Astrocyte of the spinal cord (primary cell): ENCODE measurements around the gene TPD52L1.
A peak's percentile ranks its signal among the peaks of the same experiment; 100 is the strongest.

ENCODE experiments used
- DNase-seq: peaks from one replicate; pipeline ENCODE4 v3.0.0; 2011; ENCODE audit warnings: low read depth, low spot score
- H3K4me3 ChIP-seq: 2 replicates; pipeline ENCODE4 v1.5.1; 2011; ENCODE audit warnings: low read depth, mild to moderate bottlenecking, low read length, moderate library complexity
- CTCF ChIP-seq: IDR thresholded peaks from 2 replicates; pipeline ENCODE4 v1.5.1; 2012; ENCODE audit warnings: low read depth, mild to moderate bottlenecking, low read length, inconsistent platforms
- in situ Hi-C: cut with HindIII; loops from 2 replicates; pipeline ENCODE4 v1.10.0; 2017; ENCODE audit warnings: low sequenced_read_pairs

The TPD52L1 gene

GRCh38 chr6:125255201-125255600, 101.6 kb downstream of the TPD52L1 start:
- H3K4me3 ChIP-seq, result no peak overlapping the region
- no peak for TF ChIP-seq CTCF
- DNase-seq, result no peak
- in situ Hi-C loops, result no loop called here

GRCh38 chr6:125257351-125257750, 103.8 kb downstream of the TPD52L1 start:
- TF ChIP-seq CTCF, result no peak
- no peak overlapping the region for H3K4me3 ChIP-seq
- DNase-seq, result peak; percentile 40
- in situ Hi-C loops, result no loop called here

- TF ChIP-seq CTCF, result no peak
- DNase-seq, result no peak
- no peak overlapping the region for H3K4me3 ChIP-seq
- in situ Hi-C loops, result no loop called here
Measured at GRCh38 chr6:125258651-125259353, 105.2 kb downstream of the TPD52L1 start.

GRCh38 chr6:125259354-125259736, 105.8 kb downstream of the TPD52L1 start:
- DNase-seq, result no peak
- H3K4me3 ChIP-seq, result no peak overlapping the region
- no peak for TF ChIP-seq CTCF
- in situ Hi-C loops, result no loop called here

GRCh38 chr6:125262016-125263013, 108.7 kb downstream of the TPD52L1 start:
- in situ Hi-C loops, result no loop called here
- no peak for TF ChIP-seq CTCF
- H3K4me3 ChIP-seq, result no peak overlapping the region
- DNase-seq, result peak; percentile 71

GRCh38 chr6:125264476-125264875, 110.9 kb downstream of the TPD52L1 start:
- no peak for DNase-seq
- TF ChIP-seq CTCF, result no peak
- in situ Hi-C loops, result no loop called here
- no peak overlapping the region for H3K4me3 ChIP-seq
